IPS-NIHi7 (cell line): ENCODE measurements around the gene NECTIN3.

Source experiments
- DNase-seq: peaks from one replicate; pipeline ENCODE4 v3.0.0; 2012; ENCODE audit warnings: mixed read lengths; ENCODE audit errors: extremely low spot score

Gene NECTIN3

GRCh38 chr3:111084911-111085310, 13.3 kb downstream of the NECTIN3 start:
- DNase-seq = no peak

DNA sequence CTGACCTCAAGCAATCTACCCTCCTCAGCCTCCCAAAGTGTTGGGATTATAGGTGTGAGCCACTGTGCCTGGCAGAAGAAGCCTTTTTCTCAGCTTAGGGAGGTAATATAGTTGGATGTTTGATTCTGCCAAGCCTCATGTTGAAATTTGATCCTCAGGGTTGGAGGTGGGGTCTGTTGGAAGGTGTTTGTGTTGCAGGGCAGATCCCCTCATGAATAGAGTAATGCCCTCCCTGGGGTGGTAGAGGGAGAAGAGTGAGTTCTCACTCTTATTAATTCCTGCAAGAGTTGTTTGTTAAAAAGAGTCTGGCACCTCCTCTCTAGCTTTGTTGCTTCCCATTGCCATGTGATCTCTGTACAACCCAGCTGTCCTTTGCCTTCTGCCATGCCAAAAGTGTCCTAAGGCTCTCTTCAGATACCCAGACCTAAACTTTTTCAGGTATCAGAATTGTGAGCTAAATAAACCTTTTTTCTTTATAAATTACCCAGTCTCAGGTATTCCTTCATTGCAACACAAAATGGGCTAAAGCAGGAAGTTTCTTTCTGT, 16.4 kb downstream of the NECTIN3 start:
- DNase-seq = peak; percentile 15

DNA sequence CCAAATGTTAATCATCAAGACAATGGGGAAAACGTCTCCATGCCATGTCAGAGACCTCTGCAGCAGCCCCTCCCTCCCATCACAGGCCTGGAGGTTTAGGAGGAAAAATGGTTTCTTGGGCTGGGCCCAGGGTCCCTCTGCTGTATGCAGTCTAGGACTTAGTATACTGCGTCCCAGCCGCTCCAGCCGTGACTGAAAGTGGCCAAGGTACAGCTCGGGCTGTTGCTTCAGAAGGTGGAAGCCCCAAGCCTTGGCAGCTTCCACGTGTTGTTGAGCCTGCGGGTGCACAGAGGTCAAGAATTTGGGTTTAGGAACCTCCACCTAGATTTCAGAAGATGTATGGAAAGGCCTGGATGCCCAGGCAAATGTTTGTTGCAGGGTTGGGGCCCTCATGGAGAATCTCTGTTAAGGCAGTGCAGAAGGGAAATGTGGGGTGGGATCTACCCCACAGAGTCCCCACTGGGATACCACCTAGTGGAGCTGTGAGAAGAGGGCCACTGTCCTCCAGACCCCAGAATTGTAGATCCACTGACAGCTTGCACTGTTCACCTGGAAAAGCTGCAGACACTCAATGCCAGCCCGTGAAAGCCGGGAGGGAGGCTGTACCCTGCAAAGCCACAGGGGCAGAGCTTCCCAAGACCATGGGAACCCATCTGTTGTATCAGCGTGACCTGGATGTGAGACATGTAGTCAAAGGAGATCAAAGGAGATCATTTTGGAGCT, 25.0 kb downstream of the NECTIN3 start:
- DNase-seq = no peak

GRCh38 chr3:111103807-111104206, 32.2 kb downstream of the NECTIN3 start:
- no peak for DNase-seq

- DNase-seq = no peak
These were observed 35.5 kb downstream of the NECTIN3 start for GRCh38 chr3:111106993-111107661.

- DNase-seq = no peak
These were observed 36.0 kb downstream of the NECTIN3 start for GRCh38 chr3:111107662-111108035.

GRCh38 chr3:111112913-111113312, 41.3 kb downstream of the NECTIN3 start:
- no peak for DNase-seq

GRCh38 chr3:111128884-111129283, 57.3 kb downstream of the NECTIN3 start:
- DNase-seq = peak; percentile 15

DNA sequence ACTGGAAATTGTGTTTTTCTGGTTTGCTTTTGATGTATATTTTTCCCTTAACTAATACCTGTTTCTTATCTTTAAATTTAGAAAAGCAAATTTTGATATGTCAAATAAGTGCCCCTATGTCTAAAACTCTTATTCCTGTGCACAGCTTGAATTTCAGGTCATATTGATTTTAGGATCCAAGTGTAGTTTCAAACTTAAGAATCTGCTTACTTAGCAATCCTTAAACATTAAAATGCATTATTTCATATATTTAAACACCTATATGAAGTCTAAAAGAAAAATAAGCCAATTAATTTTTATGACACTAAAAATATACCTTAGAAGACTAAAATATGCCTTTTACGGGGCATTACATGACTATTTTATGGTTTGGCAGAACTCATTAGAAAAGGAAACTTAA, 59.2 kb downstream of the NECTIN3 start:
- no peak for DNase-seq

GRCh38 chr3:111134302-111134701, 62.7 kb downstream of the NECTIN3 start:
- DNase-seq = no peak

DNA sequence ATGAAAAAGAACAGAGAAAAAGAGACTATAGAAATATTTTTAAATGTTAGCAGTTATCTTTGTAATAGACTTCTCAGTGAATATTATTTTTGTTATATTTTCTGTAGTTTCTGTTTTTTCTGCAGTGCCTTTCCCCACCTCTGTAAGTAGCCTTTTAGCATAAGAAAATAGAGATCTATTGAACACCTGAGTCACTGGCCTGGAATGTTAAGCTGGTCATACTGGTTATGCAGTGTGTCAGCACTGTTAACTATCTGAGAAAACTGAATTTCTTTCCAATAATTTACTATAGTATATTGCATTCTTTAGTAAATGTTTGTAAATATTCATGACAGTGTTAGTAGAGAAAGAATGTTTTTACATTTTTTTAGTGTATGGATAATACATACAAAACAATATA, 79.8 kb downstream of the NECTIN3 start:
- no peak for DNase-seq

- no peak for DNase-seq
These were observed 80.9 kb downstream of the NECTIN3 start for GRCh38 chr3:111152496-111152895.

DNA sequence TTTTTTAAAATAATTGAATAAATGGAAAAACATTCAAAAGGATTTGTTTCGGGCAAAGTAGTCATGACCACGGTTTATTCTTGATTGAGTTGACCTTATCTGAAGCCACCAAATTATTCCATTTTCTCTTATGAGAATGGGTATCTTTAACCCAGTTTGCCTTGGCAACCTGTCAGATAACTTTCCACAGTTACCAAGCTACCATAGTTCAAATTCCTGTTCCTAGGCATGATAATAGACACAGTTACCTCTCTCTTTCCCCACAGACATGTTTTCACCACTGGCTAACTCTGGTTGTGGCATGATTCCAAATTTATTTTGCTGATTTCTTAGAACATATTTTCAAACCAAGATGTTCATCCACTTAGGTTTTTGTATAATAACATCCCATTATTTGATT, 84.9 kb downstream of the NECTIN3 start:
- DNase-seq = no peak

GRCh38 chr3:111159391-111159790, 87.8 kb downstream of the NECTIN3 start:
- no peak for DNase-seq

- DNase-seq = no peak
These were observed 93.0 kb downstream of the NECTIN3 start for GRCh38 chr3:111164621-111165020.

DNA sequence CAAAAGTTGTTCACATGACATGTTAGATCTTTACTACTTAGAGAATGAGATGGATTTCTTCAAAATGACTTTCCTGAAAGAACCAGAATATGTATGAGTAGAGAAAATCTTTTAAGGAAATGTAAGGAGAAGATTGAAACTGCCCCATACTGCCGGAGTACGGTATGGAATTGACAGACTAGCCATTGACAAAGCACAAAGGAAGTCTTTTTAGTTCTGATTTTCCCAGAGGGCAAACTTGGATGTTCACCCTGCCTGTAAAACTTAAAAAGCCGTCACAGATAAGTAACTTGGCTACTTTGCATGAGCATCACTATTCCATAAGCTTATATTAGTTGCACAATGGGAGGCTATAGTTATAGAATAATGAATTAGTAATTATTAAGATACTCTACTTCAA, 93.8 kb downstream of the NECTIN3 start:
- no peak for DNase-seq

DNA sequence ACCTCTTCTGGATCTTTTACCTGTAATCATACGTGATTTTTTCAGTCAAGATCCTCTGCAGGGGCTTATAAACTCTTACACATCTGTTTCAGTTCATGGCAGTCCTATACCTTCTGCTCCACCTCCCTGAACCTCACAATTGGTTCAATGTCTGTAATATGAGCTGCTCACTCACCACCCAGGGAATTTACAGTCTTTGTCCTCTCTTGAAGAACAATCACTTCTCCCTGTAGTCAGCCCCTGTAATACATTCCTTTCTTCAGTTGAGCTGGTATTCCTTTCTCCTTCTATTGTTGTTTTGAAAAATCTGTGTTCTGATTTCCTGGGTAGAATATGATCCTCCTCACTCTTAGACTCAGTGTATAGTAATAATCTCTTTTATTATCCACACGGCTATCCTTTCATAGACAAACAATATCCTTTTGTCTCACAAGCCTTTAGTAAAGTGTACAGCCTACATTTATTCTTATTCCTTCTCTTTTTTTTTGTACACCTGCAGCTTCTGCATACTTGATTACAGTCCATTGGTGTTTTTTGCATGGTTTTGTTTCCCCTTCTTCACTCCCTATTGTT, 101.8 kb downstream of the NECTIN3 start:
- DNase-seq = peak; percentile 41

- DNase-seq = no peak
These were observed 102.3 kb downstream of the NECTIN3 start for GRCh38 chr3:111173906-111174305.

DNA sequence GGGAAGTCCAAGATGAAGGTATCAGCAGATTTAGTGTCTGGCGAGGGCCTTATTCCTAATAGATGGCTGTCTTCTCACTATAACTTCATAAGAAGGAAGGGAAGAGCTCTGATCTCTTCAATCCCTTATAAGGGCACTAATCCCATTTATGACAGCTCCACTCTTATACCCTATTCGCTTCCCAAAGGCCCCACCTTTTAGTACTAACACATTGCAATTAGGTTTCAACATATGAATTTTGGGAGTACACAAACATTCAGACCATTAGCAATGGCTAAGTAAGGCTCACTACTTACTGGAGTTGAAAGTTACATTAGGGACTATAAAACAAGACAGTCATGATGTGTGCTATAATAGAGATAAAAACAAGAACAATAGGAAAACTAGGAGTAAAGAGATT, 118.9 kb downstream of the NECTIN3 start:
- no peak for DNase-seq

- DNase-seq = no peak
These were observed 121.9 kb downstream of the NECTIN3 start for GRCh38 chr3:111193472-111193871.

GRCh38 chr3:111194048-111194447, 122.4 kb downstream of the NECTIN3 start:
- DNase-seq = no peak

DNA sequence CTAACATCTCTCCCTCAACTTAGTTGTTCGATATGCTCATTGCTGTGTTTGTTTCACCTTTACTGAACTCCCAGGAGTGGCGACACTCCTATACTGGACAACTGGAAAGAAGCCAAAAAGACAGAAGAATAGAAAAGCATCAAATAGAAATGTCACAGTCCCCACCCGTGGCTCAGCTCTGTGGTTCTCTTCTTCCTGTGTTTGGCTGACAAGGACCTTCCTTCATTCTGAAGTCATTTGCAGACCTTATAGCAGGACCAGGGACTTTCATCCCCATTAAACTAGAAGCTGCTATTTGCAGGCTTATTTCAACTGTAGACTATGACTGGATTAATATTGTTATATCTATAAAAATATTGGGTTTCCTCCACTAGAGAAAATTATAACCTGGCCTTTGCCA, 125.9 kb downstream of the NECTIN3 start:
- DNase-seq = no peak

- no peak for DNase-seq
These were observed 128.4 kb downstream of the NECTIN3 start for GRCh38 chr3:111200027-111200426.
